OCI-M1 (cell line): Measurements from ENCODE around the gene SKIC8.

ENCODE experiments used
- DNase-seq: peaks from one replicate; lab custom pipeline; 2025; lab: John Stamatoyannopoulos, UW

Gene SKIC8

DNA sequence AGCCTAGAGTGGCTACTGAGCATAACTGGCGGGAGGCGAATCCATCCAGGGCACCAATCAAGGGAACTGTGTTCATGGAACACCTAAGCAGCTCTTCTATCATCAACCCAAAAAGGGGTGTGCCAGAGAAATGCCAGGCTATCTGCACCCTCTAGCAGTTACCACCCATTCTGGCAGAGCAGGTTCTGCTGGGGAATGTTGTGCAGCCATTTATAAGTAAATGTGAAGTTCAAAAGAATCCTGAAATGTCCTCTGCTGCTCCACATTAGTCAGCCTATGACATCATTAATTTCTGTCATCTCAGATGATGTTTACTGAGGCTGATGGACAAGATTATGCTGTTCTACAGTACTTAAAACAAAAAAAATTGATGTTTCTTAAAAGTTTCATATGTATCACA, 7.7 kb downstream of the SKIC8 start:
- no peak for DNase-seq

DNA sequence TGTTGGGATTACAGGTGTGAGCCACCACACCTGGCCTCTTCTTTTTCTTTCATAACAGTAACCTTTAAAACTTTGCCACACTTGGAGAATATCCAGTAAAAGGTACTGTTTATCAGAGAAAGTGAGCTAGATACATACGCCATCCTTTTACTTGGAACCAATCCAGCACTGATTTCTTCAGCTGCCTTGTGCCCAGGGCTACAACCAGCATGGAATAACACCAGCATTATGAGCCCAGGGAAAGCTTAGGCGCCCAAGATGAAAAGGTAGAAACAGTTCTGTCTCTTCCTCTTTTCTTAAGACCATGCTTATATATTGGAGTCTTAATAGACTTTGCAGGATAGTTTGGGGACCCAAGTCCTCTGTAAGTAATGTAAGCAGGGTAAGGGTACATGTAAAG, 8.4 kb downstream of the SKIC8 start:
- no peak for DNase-seq

DNA sequence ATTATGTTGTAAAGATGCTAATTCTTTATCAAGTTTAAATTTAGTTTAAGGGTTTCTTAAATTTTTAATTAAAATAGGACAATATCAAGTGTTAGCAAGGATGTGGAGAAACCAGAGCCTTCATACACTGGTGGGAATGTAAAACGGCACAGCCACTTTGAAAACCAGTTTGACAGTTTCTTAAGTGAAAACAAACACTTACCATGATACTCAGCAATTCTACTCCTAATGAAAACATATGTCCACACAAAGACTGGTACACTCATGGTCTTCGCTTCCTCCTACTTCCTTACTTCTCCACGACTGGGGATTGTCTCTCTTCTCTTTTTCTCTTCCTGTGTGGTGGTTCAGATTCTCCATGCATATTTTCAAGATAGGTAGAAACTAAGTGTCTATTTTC, 9.2 kb downstream of the SKIC8 start:
- no peak for DNase-seq

DNA sequence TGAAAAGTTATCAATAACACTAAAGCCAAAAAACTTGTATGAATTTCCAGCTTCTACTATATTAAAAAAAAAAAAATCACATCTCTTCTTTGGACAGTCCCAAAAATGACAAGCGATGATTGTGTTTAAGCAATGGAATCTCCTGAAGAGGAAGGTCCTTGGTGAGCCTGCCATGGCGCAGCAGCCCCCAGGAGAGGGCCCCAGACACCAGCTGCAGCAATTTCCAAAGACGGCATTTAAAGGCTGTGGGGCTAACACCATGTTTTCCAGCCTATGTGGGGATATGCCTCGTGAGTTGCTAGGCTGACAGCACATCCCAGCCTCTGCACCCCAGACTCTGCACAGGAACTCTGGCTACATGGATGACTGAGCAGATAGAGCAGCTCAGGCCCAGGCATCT, 14.7 kb downstream of the SKIC8 start:
- no peak for DNase-seq

DNA sequence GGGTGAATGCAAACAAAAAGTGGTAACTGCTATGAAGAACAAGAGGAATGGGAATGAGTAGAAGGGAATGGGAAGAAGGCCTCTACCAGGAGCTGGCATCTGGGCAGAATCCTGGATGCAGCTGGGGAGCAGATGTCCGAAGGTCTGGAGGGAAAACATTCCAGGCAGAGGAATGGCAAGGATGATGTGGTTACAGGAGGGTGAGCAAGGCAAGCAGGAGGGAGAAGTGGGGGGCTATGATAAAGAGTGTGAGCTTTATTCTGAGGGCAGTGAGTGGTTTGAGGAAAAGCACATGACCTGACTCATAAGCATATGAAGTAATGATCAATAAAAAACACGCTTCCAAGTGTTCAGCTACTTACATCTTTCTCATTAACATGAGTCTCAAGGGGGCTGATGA, 17.1 kb downstream of the SKIC8 start:
- DNase-seq, result no peak

DNA sequence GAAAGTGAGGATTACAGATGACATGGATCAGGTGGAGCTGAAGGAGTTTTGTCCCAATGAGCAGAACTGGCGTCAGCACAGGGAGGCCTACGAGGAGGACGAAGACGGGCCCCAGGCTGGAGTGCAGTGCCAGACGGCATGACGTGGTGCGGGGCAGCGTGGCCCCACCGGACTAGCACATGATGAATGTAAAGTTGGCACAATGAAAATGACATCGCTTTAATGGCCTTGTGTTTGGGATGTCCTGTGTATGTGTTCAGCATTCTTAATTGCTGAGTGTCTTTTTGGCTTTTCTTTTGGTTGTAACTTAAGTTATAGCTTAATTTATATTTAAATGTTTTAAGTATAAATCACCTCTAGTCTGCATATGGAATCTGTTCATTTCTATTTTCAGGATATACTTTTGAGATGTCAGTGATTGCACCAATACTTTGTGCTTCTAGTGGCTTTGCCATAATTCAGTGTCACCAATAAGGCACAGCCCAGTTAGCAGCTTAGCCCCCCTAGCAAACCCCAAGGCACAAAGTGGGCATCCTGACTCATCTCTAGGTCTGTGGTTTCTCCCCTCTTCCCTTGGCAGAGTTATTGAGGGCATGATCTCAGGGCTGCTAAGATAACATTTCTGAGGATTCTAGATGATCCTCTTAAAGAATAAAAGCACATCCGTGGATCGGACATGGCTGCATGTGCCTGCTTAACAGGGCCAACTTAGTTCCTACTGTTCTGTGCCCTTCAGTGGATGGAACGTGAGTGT, 18.9 kb downstream of the SKIC8 start:
- DNase-seq, result no peak

DNA sequence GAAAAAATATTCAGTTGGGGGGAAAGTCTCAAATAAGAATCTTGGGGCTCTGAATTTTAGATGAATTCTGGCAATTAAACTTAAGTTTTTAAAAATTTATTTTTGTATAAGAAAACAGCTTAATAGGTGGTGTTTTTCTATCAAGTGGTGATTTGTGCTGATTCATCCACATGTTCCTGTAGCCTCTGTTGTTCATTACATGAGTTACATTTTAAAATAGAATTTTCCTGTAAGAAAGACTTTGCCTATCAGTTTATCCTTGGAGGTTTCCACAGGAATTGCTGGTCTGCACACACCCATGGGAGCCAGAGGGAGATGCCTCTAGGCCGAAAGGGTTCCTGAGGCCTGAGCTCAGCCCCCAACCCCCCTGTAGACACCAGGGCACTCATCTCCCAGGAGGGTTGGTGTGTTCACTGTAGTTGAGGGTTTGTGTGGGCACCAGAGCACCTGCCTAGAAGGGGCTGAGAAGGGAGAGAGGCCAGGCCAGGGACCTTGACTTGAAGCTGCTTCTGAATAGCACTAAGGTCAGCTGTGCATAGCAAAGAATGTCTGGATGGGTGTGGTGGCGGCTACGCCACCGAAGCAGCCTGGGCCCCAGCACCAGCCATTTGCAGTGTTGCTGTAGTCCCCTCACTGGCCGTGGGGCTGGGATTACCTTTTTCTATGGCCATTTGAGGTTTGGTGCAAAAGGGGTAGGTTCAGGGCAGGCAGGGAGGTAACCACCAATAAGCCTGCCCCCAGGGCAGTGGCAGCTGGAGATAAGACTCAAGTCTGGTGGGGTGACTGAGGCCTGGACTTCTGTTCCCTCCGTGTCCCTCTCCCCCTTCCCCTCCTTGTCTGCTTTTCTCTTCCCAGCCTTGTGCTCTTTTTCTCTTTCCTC, 23.1 kb downstream of the SKIC8 start:
- peak; percentile 75 for DNase-seq

DNA sequence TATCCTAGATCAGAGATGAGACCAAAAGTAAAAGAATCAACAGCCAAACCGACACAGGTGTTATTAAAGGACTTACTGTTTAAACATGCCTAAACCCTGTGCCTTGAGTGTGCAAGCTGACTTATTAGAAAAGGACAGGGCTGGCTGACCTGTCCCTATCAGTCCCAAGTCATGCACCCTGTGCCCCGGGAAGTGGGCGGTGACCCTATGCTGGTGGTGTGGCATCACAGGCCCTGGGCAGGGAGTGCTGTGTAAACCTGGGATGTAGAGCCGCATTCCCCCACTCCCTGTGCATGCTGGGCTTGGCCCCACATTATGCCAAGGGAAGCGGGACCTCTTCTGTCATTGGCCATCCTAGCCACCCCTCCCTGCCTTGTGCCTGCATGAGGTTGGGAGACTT, 24.4 kb downstream of the SKIC8 start:
- DNase-seq, result no peak

DNA sequence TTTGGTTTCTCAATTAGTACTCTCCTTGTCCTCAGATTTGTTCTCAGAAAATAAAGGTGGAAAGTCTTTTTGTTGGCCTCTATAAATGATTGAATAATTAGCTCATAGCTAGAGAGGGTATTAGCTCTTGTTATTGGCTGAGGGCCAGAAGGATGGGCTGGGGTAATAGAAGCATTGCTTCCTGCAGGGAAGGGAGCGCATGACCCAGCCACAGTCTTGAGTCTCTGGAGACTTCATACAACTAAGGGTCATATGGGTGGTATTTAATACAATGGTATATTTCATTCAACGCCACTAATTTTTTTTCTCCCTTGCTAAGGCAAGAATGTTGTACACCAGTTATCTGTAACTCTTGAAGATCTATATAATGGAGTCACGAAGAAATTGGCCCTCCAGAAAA, 26.6 kb downstream of the SKIC8 start:
- DNase-seq, result no peak

DNA sequence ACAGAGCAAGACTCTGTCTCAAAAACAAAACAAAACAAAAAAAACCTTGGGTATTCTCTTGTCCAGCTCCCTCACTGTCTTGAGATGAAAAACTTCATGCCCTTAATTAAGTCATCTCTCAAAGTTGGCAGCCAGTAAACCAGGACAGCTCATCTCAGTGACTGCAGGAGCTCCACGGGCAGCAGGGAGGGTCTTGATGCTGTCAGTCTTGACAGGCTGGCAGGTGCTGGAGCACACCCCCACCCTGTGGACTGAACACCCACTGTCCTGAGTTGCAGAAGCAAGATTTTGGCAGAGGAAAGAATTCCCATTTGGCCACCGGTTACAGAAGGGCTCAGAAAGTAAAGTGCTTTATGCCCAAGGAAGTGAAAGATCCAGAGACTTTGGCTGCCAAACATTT, 27.1 kb downstream of the SKIC8 start:
- no peak for DNase-seq

DNA sequence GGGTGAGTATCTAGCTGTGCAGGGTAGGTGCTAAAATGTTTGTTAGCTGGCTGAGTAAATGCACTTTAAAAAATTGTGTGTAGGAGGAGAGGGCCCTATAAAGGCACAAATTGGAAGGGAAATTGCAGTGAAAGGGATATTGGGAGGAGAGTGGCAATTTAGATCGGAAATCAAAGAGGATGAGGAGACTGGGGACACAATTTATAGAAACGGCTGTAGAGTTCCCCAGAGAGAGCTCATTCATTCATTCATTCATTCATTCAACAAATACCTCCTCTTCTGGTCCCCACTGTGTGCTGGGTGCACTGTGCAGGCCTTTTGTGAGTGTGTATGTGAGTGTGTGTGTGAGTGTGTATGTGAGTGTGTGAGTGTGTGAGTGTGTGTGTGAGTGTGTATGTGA, 32.6 kb downstream of the SKIC8 start:
- no peak for DNase-seq

DNA sequence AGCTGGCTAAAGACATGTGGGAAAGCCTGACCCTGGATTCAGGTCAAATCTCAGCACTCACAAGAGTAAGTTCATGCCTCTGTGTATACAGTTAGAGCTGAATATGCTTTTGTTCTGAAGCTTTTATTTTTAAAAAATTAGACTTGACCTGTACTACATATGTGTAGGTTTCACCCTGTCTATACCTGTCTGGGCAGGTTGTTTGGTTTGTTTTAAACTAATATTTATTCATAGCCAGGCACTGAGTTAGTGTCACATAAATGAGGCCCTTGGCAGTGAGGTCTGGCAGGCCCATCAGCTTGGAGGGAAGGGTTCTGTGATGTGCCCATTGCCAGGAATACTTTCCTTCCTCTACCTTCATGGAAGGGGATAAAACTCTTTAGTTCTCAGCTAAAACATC, 33.2 kb downstream of the SKIC8 start:
- DNase-seq, result no peak

DNA sequence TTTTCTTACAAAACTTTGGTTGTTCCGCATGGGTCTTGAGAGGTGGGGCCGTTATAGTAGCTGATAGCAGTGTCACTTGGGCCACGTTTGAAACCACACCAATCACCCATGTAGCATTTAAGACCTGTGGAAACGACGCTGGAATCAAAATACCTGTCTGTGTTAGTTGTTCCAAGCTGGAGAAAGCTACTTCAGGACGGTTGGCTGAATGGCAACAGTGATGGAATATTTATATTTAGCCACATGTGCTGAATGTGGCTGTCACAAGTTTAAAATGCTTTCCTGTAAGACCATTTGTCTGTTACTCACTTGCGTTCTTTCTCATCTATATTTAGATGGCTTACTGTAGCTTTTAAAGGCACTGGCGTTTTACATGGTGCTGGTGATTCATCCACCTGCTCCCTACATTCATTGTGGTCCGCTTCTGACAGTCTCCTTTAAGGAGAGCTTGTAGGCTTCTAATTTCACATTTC, 33.6 kb downstream of the SKIC8 start:
- DNase-seq, result no peak

DNA sequence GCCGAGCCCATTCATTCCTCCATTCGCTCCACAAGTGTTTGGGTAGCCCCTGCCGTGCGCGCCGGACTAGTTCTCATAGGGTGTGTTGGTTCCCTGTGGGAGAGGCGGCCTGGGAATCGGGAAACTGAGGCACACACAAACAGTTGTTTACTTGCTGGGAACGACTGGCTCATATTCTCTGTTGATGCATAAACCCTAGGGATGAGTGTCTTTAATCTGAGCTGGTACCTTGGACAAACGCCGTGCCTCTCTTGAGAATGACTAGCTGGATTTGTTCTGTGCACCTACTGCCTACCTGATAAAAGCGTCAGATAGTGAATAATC, 34.3 kb downstream of the SKIC8 start:
- DNase-seq, result no peak

DNA sequence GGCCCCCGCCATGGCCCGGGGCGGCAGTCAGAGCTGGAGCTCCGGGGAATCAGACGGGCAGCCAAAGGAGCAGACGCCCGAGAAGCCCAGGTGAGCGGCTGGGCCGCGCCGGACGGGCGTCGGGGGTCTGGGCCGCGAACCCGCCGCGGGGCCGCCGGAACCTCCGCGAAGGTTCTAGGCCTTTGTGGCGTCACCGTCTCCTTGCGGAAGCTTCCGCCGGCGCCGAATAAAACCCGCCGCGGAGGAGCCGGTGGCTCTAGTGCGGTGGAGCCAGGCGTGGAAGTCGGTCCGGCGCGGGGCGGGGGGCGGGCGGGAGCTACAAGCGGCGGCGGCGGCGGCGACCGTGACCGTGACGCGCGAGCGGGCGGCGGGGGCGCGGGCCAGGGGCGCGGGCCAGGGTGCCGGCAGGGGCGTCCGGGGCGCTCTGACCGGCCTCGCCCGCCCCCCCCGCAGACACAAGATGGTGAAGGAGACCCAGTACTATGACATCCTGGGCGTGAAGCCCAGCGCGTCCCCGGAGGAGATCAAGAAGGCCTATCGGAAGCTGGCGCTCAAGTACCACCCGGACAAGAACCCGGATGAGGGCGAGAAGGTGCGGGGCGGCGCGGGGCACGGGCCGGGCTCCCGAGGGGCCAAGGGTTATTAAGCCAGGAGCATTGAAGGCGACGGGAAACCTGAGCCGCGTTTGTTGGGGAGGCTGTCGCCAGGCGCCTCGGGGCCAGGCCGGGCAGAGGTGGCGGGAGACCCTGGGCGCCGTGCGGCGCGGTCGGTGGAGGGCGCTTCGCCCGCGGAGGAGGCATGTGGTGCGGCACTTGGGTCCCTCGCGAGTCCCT, 34.9 kb downstream of the SKIC8 start, which contains the start of gene DNAJA4:
TSS of gene DNAJA4 (plus strand) at position 259 of the 833 bp plus-strand sequence. CDS start at position 461, 202 bp downstream.
- no peak for DNase-seq

DNA sequence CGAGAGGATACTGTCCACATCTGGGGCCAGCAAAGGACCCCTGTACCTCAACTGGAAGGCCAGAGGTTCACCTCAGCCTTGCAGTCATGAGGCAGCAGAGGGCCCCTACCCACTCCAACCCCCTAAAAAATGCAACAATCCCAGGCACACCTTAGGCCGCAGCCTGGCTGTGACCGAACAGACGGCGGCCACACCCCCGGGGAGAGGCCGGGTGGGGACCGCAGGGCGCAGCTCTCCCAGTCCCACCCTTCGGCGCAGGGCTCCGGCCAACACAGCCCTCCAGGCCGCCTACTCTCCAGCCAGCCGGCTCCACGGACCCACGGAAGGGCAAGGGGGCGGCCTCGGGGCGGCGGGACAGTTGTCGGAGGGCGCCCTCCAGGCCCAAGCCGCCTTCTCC, 35.5 kb downstream of the SKIC8 start:
- DNase-seq, result no peak

DNA sequence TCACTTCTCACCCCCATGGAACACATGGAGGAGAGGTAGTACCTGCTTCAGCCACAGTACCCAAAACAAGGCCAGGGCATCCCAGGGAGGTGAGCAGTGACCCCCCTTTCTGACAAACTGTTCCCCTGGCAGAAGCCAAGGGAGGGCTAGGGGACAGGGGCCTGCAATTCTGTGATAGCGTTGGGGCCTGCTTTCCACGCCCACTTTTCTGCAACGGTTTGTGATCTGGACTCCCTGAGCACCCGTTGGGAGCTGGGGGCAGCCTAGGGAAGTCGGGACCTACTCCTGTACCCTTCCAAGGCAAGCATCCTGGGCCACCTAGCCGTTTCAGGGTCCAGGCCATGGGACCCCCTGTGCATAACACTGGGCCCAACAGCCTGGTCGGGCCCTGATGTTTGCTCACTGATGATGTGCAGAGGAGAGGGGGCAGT, 36.0 kb downstream of the SKIC8 start:
- no peak for DNase-seq

DNA sequence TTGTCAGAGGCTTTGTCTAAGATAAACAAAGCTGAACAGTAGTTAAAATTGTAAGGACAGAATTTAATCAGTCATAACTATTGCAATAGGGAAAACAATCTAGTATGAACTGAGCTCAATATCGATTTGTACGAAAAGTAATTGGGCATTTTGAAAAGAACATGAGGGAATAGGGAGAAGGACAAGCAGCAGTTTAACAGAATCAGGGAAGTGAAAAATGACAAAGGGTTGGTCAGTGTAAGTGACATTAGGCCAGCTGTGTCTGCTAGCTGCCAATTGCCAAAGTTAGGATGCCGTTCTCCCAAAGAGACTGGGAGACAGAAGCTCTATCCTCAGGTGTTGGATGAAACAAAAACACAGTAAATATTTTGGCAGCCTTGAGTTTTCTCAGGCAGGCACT, 38.3 kb downstream of the SKIC8 start:
- DNase-seq, result no peak

DNA sequence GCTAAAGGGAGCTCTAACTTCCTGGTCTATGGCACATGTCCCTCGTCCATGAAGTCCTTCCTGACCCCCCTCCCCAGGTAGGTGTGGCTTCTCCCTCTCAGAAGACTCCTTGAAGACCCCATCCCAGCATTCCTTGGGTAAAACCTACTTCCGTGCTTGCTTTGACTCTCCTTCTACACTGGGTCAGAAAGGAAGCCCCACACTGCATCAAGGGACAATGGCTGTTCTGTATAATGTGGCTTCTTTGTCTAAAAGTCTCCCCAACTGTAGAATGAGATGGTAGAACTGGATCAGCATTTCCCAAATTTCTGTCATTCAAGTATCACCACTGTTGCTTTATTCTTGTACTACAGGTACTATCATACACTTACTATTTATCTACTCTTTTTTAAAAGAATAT, 38.9 kb downstream of the SKIC8 start:
- no peak for DNase-seq

DNA sequence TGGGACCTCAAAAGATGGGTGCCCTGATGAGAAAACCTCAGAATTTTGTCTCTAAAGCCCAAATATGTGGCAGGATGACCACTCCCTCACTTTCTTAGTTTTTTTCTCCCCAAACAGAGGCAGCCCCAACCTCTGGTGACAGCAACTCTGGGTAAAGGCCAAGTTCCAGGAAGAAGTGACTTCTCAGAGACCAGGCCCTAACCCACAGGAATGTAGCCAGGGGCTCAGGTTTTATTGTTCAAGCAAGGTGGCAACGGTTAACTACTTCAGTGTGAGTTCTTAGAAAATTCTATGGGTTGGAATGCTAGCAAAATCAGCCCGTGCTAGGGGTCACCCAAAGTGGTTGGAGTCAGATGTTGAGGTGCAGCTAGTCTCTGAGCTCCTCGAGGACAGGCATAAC, 40.2 kb downstream of the SKIC8 start:
- no peak for DNase-seq

DNA sequence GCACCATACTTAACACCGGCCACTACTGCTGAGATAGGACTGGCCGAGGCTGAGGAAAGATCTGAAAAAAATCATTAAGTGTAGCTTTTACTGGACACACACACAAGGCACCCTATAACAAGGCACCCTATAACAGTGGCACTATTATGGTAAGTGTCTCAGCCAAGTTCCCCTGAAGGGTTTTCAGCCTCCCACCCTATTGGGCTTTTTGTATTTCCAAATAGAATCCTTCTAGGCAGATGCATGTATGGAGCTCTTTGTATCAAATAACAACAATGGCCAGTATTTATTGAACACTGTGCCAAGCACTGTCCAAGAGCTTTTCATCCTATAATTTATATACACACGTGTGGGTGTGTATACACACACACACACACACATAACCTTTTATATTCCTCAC, 41.7 kb downstream of the SKIC8 start:
- no peak for DNase-seq

DNA sequence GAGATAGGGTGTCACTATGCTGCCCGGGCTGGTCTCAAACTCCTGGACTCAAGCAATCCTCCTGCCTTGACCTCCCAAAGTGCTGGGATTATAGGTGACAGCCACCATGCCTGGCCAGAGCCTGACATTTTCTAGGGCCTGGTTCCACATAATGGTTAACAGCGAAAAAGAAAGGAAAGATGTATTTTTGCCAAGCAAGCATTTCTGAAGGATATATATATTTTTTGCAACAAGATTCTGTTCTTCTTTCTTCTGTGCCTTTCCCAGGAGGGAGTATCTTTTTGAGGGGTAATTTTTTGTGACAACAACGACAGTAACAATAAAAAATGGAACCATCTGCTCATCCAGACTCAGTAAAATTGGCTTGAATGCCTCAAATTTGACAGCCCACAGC, 43.4 kb downstream of the SKIC8 start:
- DNase-seq, result no peak
